Ovary (tissue), 10 donors: Measurements from ENCODE around the gene SCN5A. TPM values are rescaled to one million over a fixed set of nuclear protein-coding genes. Genes with fewer than 3 reads are reported as not detected.

Experiments used
- DNase-seq, 5 donors: peaks; one replicate each; pipeline ENCODE4 v3.0.0-alpha.2; 2019 to 2020
- H3K27ac ChIP-seq, 2 donors: fragments of 200-600 bp; one replicate each; pipeline versions ENCODE4 v1.5.1 to v1.8.0; 2019 to 2022
- H3K27me3 ChIP-seq: fragments of 200-600 bp; one replicate; pipeline ENCODE4 v1.8.0; 2022
- H3K36me3 ChIP-seq: fragments of 200-600 bp; sonication (generic); one replicate; pipeline ENCODE4 v1.5.1; 2019
- H3K4me1 ChIP-seq: one replicate; pipeline ENCODE4 v1.8.1; 2013; ENCODE audit warnings: mild to moderate bottlenecking, moderate library complexity; ENCODE audit not compliant: insufficient read depth
- H3K4me3 ChIP-seq: fragments of 200-600 bp; sonication (generic); one replicate; pipeline ENCODE4 v1.5.1; 2017
- H3K9me3 ChIP-seq, 2 donors: fragments of 200-600 bp in 1 of 2; sonication (generic) in 1 of 2; one replicate each; pipeline versions ENCODE4 v1.5.1 to v1.8.1; 2013 to 2019; ENCODE audit warnings: mild to moderate bottlenecking in 1 of 2, moderate library complexity in 1 of 2
- EP300 ChIP-seq: sonication (generic); formaldehyde crosslinking; IDR thresholded peaks from one replicate; pipeline ENCODE4 v1.6.1; 2017; ENCODE audit warnings: antibody characterized with exemption
- POLR2A ChIP-seq: fragments of 450-650 bp; IDR thresholded peaks from one replicate; pipeline ENCODE4 v1.6.1; 2017; ENCODE audit warnings: antibody characterized with exemption, mild to moderate bottlenecking, moderate library complexity
- WGBS, 3 donors: extraction: QIAGEN DNeasy Blood & Tissue Kit in 1 of 3; methylation state at CpG; one replicate each; pipeline versions ENCODE4 v1.1.5 to v1.1.7; 2013 to 2017; 5-methylcytosine and 5-hydroxymethylcytosine counted together
- intact Hi-C, 4 donors: fragments of 100-400 bp; cut with DNase I; formaldehyde crosslinking; loops; one replicate each; pipeline versions ENCODE4 v1.11.0 to v1.15.1; 2022 to 2023
- long read RNA-seq, 3 donors: library from polyadenylated mRNA in 2 of 3; unstranded in 2 of 3; transcript quantifications; one replicate each; pipeline ENCODE4 v2.0.0 and lab custom pipeline, GENCODE V29; 2021 to 2026
- polyA plus RNA-seq, 2 donors: library from polyadenylated mRNA; stranded (reverse); fragments of 200-250 nt in 1 of 2; fragments of 350-450 nt in 1 of 2; fragmentation: Illumina TruSeq in 1 of 2; extraction: RNeasy Lipid Tissue Mini Kit (QIAGEN cat#74804) in 1 of 2; gene quantifications; one replicate each; pipeline ENCODE4 v1.2.3, GENCODE V29; 2013 to 2014
- total RNA-seq, 7 donors: library from RNA; depleted of rRNA in 2 of 7; stranded (reverse); fragments of >200 nt in 2 of 7; fragmentation: NEBNext Ultra II Directional in 3 of 7; extraction: Animal tissue kit (Norgen Biotek cat#: 25700) in 3 of 7; gene quantifications; one replicate each; pipeline versions ENCODE4 v1.1.0 to v1.2.4, GENCODE V29; 2016 to 2023
- TF ChIP-seq, protein P1 (sequence below), 3 donors: fragments of 450-650 bp in 2 of 3; fragments of 200-600 bp in 1 of 3; IDR thresholded peaks; one replicate each; pipeline versions ENCODE4 v1.5.1 to v1.8.0; 2016 to 2022; ENCODE audit warnings: antibody characterized with exemption in 3 of 3, mild to moderate bottlenecking in 1 of 3
- donor health status: DM: no; HTN: no; CAD: no; lungs with moderate emphysema.
- donor health status: DM: no; HTN: no; CAD: no.
- donor health status: Bipolar disorder and iron deficiency.
- donor health status: DM: yes; HTN: yes; CAD: no.
- donor health status: DM: no; HTN: no; CAD: no.
- donor health status: DM: yes; HTN: yes; CAD: no.

The SCN5A gene
- total RNA-seq (1 to 10 TPM in 6 of 7 donors, under 1 TPM in 1; 0.83 to 4.7 (median 2.2) TPM), polyA plus RNA-seq (under 1 TPM; 0.67 to 0.71 TPM)
- long read RNA-seq, donor 1, partial matches to known transcripts, result 0 of 5 reads
- long read RNA-seq, donor 1, other reads (novel, unspliced or antisense), result 5 of 5 reads
- long read RNA-seq, donor 2, result 0 reads
- long read RNA-seq, donor 3, partial matches to known transcripts, result 0 of 2 reads
- long read RNA-seq, donor 3, other reads (novel, unspliced or antisense), result 2 of 2 reads

DNA sequence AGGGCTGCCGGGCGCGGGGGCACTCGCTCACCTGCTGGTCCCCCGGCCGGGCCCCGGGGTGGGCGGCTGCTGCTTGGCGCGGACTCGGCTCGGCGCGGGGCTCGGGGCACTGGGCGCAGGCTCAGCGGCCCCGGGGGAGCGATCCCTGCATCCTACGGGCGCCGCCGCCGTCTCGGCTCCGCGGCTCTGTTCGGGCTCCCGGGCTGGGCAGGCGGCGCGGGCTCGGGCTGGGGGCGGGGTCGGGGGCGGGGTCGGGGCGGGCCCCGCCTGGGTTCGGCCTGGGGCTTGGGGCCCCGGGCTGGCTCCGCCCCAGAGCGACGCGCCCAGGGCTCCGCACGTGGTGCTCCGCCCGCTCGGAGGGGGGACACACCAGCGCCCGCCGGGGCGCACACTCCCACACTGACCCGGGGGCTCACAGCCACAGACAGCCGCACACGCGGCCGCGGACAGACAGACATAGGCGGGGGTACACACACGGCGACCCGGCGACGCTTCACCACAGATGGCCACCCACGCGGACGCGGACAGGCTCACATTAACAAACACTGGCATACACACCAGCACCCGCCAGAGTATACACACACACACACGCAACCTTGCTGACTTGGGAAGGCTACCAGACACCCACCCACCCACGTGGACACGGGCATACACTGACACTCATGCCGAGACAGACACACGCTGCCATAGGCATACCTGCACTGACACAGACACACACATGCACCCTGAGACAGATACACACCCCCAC lies at the start of gene SCN5A:
Gene SCN5A (minus strand): TSS at position 188 of the 748 bp plus-strand sequence. CDS start 16,380 bp downstream, outside the sequence.
- WGBS, 3 donors, result 1 to 5% (median 3%) methylated on average over 22 to 76 of the region's 76 CpGs
- Histone ChIP-seq H3K4me3 (peak within 1 kb of the TSS; percentile 34), H3K36me3 (no peaks in the 10 kb centered on the region), H3K27me3 (no peaks in the 10 kb centered on the region), H3K27ac (no peak within 1 kb of the TSS), H3K4me1 (peaks cover 7% of the 10 kb centered on the region), H3K9me3 (no peaks in the 10 kb centered on the region)
- DNase-seq, result peak in 4 of 5 donors; percentile 40 to 71 (median 58)
- no peak for TF ChIP-seq EP300
- TF ChIP-seq, protein P1, sequence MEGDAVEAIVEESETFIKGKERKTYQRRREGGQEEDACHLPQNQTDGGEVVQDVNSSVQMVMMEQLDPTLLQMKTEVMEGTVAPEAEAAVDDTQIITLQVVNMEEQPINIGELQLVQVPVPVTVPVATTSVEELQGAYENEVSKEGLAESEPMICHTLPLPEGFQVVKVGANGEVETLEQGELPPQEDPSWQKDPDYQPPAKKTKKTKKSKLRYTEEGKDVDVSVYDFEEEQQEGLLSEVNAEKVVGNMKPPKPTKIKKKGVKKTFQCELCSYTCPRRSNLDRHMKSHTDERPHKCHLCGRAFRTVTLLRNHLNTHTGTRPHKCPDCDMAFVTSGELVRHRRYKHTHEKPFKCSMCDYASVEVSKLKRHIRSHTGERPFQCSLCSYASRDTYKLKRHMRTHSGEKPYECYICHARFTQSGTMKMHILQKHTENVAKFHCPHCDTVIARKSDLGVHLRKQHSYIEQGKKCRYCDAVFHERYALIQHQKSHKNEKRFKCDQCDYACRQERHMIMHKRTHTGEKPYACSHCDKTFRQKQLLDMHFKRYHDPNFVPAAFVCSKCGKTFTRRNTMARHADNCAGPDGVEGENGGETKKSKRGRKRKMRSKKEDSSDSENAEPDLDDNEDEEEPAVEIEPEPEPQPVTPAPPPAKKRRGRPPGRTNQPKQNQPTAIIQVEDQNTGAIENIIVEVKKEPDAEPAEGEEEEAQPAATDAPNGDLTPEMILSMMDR (IDR thresholded peaks at IDR 0.05), result no peak
- no peak for TF ChIP-seq POLR2A
- intact Hi-C loops, result loop anchor here in 3 of 4 donors (2.0 to 10.0 kb wide), 3 partner anchors 125 to 129 kb away; no protein-coding TSS in a partner anchor

DNA sequence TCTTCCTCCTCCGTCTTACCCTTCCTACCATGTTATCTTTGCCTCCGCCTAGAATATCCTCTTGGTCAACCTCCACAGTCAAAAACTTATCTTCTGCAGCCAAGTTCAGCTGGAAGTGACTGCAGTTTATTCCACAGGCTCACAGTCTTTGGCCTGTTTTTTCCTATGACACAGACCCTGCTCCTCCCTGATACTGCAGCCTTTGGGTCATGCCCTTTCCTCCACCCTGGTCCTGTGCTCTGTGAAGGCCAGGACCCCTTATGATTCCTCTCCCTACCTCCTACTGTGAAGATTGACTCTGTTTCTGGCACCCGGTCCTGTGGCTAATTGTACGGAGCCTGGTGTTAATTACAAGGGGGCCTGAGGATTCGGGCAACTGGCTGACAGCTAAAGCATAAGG lies 49.3 kb upstream of the SCN5A start:
- no peak overlapping the region for H3K4me3 ChIP-seq
- intact Hi-C loops, result no loop called here
- no peaks in the 10 kb centered on the region for H3K4me1 ChIP-seq
- H3K9me3 ChIP-seq, result no peaks in the 10 kb centered on the region
- no peak for DNase-seq
- H3K36me3 ChIP-seq, result no peaks in the 10 kb centered on the region
- TF ChIP-seq, protein P1 (IDR thresholded peaks at IDR 0.05), result no peak
- TF ChIP-seq POLR2A, result no peak
- no peak for TF ChIP-seq EP300
- H3K27ac ChIP-seq, result no peak overlapping the region
- H3K27me3 ChIP-seq, result no peaks in the 10 kb centered on the region
- WGBS, 3 donors, result 62 to 74% (median 66%) methylated on average over 5 of the region's 5 CpGs

DNA sequence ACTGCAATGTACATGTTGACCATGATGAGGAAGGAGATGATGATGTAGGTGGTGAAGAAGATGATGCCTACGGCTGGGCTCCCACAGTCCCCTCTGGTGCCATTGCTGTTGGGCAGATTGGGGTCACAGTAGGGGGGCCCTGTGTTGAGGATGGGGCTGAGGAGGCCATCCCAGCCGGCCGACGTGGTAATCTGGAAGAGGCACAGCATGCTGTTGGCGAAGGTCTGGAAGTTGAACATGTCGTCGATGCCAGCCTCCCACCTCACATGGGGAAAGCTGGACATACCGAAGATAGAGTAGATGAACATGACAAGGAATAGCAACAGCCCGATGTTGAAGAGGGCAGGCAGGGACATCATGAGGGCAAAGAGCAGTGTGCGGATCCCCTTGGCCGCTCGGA lies 48.6 kb upstream of the SCN5A start:
- WGBS, 3 donors, result 91 to 96% (median 96%) methylated on average over 12 of the region's 12 CpGs
- intact Hi-C loops, result no loop called here
- H3K36me3 ChIP-seq, result no peaks in the 10 kb centered on the region
- TF ChIP-seq POLR2A (no peak), EP300 (no peak)
- TF ChIP-seq, protein P1 (IDR thresholded peaks at IDR 0.05), result no peak
- no peak overlapping the region for H3K4me3 ChIP-seq
- no peak for DNase-seq
- H3K4me1 ChIP-seq, result no peaks in the 10 kb centered on the region
- no peaks in the 10 kb centered on the region for H3K9me3 ChIP-seq
- no peaks in the 10 kb centered on the region for H3K27me3 ChIP-seq
- no peak overlapping the region for H3K27ac ChIP-seq

DNA sequence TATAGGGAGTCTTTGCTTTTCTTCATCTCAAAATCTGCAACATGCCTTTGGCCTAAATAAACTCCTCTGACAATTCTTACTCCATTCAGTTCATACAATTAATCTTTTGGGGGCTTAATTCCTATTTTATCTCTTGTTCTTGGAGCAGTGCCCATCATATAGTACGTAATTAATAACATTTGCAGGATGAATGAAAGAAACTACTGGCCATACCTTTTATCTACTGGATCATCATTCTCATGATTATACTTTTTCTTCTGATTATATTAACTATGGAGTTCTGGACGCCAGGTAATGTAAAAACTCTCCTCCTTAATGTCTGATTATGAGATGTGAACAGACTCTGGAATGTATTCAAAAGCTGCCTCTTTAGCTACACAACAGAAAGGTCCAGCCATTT lies 46.5 kb upstream of the SCN5A start:
- no peaks in the 10 kb centered on the region for H3K36me3 ChIP-seq
- no peak overlapping the region for H3K27ac ChIP-seq
- no peaks in the 10 kb centered on the region for H3K4me1 ChIP-seq
- no peaks in the 10 kb centered on the region for H3K27me3 ChIP-seq
- no peak for DNase-seq
- intact Hi-C loops, result no loop called here
- WGBS, 3 donors, result 56 to 61% (median 57%) methylated on average over 2 of the region's 2 CpGs
- H3K9me3 ChIP-seq, result no peaks in the 10 kb centered on the region
- H3K4me3 ChIP-seq, result no peak overlapping the region
- TF ChIP-seq EP300, result no peak
- TF ChIP-seq POLR2A, result no peak
- TF ChIP-seq, protein P1 (IDR thresholded peaks at IDR 0.05), result no peak
